GM18511 (cell line): ENCODE results near the gene DTX4.

Experiments
- ATAC-seq: cut with Tn5 transposase; IDR thresholded peaks from one replicate; pipeline ENCODE4 v1.9.1; 2021; ENCODE audit warnings: mild to moderate bottlenecking, moderate library complexity; ENCODE audit not compliant: unreplicated experiment

DTX4 gene

DNA sequence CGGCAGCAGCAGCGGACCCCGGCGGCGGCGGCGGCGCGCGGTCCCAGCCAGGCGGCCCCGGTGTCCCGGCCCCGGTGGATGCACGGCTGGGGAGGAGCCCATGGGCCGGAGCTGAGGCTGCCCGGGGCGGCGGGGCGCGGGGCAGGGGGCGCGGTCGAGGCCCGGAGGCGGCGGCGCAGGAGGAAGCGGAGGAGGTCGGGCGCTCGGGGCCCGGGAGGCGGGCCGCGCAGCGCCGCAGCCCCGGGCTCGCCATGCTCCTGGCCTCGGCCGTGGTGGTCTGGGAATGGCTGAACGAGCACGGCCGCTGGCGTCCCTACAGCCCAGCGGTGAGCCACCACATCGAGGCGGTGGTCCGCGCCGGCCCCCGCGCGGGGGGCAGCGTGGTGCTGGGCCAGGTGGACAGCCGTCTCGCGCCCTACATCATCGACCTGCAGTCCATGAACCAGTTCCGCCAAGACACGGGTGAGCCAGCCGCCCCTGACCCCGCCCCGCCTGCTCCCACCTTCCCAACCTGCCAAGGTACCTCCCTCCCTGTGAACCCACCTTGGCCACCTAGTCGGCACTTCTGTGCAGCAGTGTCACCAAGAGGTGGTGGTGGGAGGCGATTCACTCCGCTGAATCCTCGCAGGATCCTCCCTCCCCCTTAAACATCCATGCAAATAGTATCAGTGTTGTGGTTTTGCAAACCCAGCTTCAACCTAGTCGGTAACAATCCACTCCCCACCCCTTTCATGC is 580 bp downstream of the DTX4 start:
- peak; percentile 45 for ATAC-seq

DNA sequence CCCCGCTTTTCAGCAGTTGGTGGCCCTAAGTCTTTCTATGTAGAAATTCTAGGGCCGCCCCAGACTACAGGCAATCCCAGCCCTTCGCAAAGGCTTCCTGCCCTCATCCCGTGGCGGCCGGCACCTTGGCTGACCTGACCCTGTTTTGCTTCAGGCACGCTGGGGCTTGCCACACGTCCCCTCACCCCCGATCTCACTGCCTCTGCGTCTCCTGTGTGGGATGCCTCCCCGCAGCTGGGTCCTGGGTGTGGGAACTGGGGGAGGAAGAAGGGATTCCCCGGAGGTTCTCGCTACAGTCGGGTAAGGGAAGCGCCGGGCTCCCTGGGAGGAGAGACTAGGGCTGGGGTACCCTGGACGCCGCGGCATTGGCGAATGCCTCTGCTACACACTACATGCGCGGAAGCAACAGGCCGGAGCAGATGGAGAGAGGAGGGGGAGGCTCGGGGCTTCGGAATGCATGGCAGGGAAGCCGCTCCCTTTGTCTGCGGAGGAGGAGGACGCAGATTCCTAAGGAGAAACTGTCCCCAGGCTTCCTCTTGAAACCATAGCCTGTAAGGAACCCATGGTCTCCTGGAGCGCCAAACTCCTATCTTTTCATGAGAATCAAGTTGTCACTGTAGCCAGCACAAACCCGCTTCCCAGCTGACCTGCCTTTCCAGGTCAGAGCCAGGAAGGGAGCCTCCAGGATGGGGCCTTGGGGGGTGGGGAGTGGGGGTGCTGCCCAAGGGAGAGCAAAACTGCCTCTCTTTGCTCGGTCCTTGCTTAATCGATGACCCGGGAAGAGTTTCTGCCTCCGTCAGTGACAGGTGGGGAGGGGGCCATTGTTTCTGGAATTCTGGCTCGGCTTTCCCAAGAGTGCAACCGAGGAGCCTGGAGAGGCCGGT is 1.4 kb downstream of the DTX4 start:
- ATAC-seq, result peak; percentile 2

DNA sequence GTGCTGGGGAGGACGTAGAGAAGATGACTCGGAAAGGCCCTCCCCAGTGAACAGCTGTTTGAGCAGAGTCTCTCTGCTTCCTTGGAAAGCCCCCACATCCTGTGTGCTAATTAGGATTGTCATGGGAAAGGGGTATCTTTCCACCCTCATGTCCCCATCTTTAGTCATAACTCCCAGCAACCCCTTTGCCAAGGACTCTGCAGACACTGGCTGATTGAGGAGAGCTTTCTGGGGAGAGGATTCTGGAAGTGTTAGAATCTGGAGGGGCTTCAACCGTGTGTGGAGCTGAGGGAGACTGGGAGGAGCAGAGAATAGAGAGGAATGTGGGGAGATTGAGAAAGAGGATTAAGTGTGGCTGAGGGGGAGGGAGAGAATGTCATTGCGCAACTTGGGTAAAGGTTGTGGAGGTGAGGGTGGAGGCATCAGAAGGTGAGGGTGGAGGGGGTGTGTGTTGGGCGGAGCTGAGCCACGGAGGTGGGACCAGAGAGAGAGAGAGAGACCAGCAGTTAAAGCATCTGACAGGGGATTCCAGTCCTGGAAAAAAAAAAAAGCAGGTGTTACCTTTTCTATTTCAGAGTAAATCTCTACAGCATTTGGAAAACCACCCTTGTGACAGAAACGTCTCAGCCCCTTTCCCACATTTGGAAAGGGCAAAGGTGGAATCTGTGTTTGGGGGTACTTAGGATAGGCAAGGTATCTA is 2.2 kb downstream of the DTX4 start:
- no peak for ATAC-seq

DNA sequence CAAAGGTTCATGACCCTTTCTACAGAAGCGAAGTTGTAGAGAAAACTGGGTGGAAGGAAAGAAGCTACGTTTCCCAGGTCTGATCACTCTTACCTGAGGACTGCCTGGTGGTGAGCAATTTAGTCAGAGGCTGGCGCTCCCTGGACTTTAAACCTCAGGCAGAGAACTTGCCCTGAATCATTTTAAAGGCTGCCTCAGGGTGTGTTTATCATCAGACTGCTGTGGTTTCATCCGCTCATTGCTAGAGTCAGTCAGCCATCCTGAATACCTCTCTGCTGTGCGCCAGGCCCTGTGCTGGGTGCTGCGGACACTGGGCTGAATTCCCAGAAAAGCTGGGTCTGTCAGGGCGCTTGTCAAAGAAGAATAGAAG is 2.7 kb downstream of the DTX4 start:
- ATAC-seq, result no peak

DNA sequence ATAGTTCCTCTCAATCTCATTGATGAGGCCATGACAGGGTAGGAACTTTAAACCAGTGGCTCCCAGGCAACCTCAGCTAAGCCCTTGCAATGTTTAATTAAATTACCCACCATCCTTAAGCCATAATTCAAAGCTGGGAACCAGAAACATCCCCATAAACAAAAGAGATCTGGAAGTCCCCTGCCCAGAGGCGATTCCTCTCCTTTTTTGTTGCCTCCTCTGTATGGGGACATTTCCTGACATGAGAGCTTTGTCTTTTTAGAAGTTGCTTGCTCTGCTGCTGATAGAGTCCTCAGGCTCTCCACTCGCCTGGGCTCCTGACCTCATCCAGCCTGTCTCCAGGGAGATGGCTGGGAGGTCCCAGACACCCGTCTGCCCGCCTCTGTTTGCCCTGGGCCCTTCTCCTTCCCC is 3.2 kb downstream of the DTX4 start:
- no peak for ATAC-seq

DNA sequence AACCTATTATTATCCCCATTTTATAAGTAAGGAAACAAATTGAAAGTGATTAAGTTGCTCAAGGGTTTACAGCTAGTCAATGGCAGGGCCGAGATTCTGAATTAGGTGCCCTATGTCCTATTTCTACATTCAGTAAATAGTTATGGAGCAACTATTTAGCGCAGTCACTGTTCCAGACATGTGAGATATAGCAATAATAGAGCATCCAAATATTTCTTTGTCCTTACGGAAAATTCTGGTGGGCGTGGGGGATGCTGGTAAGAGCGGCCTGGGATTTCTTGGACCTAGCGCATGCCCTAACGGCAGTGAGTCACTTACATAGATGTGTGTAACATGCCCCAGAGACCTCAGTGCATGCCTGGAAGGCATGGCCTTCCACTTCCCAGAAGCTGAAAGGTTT is 4.4 kb downstream of the DTX4 start:
- ATAC-seq, result no peak

DNA sequence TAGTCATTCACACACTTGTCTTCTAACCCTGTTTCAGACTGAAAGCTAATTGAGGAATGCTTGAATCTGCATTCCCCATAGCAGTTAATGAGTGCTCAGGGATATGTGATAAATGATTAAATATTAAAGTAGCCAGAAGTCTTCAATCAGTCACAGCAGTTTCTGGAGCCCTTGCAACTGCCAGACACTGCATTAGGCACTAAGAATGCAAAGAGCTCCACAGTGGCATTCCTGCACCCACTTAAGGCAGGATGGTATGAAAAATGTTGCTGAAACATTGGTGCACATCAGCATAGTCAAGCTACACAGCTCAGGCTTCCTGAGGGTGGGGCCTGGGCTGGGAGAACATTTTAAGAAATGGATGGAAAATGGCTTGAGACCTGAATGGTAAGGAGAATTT is 6.5 kb downstream of the DTX4 start:
- no peak for ATAC-seq

DNA sequence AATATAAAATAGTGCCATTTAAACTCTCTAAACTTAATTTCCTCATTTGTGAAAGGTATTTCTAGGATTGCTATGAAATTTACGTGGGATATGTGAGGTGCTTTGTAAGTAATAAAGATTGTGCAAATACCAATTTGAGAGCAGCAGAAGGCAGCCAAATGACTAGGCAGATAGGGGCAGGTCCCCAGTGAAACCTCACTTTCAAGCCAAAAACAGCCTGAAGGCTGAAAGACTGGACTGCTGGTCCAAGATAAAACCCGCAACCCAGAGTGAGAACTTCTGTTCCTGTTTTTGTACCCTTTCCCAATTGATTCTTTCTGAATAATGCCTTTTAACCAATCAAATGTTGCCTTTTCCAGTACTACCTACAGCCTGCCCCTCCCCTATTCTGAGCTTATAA is 7.2 kb downstream of the DTX4 start:
- no peak for ATAC-seq

DNA sequence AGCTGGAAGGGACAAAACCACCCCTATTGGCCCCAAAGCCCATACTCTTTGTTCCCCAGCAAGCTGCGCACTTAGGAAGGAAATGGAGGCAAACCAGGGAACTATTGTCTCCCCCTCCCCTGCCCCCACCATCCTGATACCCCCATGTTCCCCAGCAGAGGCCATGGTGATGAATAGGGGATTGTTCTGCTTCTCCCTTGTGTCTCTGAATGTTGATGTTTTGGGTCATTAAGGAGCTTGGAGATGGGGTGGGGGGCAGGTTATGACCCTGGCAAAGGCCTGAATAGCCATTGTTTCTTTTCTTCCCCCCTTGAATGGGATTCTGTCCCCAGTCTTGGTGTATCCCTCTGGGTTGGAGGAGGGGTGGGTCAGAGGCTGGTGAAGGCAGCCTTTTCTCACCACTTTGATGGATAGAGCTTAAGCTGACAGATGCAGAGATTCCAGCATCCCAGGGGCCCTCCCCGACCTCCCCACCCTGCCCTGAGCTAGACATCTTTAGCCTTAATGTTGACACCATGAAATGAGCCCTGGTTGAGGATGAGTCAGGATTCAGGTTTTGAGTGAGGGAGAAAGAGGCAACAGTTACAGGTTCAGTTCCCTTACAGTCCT is 8.3 kb downstream of the DTX4 start:
- ATAC-seq, result no peak

DNA sequence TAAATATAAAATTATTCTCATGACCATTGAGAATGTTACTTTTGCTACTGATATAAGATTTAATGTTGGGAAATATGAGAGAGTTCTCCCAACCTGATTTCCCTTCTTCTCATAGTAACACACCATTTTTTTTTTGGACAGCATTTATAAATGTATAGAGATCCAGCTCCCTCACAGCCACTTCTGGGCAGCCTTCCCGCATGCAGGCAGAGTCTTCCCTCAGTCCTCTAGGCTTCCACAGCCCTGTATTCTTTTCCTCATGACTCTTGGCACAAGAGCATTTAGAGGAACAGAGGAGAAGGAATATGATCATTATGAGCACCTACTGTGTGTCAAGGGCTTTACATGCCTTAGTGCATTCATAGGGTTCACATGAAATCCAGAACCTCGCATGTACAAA is 9.0 kb downstream of the DTX4 start:
- no peak for ATAC-seq

DNA sequence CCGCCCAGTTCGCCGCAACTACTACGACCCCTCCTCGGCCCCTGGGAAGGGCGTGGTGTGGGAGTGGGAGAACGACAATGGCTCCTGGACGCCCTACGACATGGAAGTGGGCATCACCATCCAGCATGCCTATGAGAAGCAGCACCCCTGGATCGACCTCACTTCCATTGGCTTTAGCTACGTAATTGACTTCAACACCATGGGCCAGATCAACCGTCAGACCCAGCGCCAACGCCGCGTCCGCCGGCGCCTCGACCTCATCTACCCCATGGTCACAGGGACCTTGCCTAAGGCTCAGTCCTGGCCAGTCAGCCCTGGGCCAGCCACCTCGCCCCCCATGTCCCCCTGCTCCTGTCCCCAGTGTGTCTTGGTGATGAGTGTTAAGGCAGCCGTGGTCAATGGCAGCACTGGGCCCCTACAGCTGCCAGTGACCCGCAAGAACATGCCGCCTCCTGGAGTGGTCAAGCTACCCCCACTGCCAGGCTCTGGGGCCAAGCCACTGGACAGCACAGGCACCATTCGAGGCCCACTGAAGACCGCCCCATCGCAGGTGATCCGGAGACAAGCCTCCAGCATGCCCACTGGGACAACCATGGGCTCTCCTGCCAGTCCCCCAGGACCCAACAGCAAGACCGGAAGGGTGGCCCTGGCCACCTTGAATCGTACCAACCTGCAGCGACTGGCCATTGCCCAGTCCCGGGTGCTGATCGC is 10.0 kb downstream of the DTX4 start:
- no peak for ATAC-seq

DNA sequence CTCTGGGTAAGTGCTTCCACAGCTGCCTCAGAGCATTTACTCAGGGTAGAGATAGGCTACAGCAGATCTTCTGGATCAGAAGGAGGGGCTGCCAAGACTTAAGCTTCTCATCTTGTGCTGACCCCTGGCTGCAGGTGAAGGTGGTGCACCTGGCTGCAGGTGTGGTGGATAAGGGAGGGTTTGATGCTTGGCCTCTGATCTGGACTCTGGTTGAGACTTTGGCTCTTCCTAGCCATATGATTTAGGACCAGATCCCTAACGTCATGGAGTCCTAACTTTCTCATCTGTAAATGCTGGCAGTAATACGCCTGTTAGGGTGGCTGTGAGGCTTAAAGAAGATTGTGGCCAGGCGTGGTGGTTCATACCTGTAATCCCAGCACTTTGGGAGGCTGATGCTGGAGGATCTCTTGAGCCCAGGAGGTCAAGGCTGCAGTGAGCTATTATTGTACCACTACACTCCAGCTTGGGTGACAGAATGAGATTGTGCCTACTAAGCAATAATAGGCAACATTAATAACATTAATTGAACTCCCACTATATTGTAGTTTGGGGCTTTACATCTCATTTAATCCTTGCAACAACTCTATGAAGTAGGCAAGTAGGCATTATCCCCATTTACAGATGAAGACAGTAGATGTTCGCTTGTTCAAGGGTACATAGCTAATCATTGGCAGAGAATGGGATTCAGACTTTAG is 10.7 kb downstream of the DTX4 start:
- peak; percentile 52 for ATAC-seq

DNA sequence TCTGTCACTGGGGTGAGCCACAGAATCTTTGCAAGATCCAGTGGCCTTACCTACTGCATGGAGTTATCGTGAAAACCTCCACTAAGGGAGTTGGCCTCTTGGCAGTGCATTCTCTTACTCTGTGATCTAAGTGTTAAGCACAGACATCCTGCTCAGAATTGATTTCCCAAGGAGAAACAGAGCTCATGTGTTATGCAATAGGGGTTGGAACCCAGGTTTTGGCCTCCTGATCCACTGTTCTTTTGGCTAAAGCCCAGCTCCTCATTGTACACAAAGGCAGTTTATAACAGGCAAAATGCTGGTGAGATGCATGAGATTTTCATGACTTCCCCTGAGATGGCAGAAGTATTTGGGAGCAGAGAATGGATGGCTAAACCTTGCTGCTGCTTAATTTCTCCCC is 11.8 kb downstream of the DTX4 start:
- no peak for ATAC-seq

DNA sequence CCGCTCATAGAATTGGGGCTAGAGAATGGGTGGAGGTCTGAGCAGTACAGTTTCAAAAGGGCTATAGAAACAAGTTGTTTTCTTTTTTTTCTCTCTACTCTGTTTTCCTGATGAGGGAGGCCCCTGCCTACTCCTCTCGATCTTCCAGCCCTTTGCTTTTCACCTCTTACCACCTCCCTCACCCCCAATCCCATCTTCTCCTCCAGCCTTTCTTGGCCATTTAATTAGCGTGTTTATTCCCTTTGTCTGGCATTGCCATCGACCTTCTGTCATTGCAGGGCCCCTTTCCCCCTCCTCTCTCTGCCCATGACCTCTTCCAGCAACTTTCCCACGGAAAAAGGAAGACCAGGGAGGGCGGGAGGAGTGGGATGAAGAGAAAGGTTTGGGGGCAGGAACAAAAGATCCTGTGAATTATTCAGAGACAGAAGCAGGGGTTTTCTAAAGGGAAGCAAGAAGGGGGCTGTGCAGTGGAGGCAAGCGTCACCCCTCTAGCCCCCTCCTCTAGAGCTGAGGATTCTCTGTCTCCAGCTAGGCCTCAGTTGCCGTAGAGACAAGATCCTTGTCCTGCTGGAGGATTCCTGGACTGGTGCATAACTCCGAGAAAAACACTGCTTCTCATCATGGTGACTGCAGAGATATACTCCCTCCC is 12.9 kb downstream of the DTX4 start:
- no peak for ATAC-seq

DNA sequence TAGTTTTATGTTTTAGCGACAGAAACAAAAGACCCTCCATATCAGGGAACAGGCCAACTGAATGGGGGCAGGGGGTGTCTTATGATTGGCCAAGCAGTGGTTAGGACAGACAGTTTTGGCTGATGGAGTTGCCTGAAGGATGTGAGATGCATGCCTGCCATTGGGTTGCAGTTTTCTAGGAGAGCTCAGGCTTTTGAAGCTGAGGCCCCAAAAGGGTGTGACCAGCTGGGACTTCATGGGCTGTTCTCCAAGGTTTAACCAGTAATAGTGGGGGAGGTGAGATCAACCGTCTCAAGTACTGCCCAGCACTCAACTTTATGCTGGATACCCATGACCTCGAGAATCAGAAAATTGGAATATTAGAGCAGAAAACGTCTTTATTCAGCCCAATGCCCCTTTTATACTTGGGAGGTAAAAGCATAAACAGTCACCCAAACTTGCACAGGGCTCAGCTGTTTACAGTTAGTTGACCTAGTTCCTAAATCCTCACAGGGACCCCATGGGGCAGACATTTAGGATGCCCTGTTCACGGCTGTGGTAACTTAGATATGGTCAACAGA is 13.5 kb downstream of the DTX4 start:
- no peak for ATAC-seq

DNA sequence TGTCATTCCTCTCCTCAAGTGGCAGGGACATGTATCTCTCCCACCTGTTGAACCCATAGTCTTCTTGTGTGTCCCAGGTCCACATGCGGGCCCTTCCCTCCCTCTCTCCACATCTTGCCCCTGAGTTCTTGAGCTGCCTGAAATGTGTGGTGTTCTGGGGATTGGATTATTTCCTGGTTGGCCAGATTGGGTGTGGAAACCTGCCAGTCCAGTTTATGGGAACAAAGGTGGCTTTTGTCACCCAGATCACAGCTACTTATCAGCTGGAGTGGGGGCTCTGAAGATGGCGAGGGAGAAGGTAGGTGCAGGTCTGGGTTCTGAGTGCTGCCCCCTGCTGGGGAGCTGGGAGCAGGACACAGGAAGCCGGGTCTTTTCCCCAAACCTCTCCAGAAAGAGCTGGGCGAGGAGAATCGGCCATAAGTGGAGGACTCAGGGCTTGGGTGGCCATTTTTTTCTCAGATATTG is 14.2 kb downstream of the DTX4 start:
- no peak for ATAC-seq

DNA sequence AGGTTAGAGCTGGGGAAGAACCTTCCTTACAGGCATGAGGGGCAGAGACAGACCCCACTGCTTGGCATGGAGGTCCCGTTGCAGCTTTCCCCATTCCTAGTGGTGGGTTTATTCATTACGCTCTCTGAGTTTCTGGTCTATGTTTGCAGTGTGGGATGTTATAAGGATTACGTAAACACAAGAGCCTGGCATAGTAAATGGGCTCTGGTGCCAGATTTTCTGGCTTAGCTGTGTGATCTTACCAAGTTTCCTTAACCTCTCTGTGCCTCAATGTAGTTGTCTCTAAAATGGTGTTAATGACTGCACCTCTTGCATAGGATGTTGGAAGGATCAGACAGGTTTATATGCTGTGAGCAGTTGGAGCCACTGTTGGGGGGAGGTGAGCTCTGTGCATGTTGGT is 15.1 kb downstream of the DTX4 start:
- ATAC-seq, result no peak

DNA sequence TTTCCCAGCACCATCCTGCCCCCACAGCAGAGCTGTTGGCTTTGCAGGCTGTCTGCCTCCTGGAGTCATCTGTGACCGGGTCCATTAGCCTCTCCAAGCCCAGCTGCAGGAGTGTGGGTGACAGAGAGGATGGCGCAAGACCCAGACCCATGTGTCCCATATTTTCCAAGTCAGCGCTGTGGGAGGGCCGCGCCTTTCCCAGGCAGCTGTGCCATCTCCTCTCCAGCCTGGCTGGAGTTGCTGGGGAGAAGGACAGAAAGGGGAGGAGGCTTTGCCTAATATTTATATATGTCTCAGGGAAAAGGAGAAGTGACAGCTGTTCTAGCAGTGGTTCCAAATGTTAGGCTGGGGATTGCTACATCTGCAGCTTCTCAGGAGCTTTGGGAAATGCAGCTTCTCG is 15.7 kb downstream of the DTX4 start:
- no peak for ATAC-seq

DNA sequence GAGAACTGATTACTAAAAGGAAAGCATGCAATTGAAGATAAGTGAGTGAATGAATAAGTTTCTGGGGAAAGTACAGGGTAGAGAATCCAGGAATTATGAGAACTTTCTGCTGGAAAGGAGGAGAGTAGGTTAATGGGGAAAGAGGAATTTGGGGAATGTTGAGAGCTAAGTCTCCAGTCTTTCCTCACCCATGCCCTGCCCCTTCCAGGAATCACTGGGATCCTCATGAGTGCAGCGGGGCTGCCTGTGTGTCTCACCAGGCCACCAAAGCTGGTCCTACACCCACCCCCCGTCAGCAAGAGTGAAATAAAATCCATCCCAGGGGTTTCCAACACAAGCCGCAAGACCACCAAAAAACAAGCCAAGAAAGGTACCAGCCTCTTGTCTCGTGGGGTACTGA is 17.0 kb downstream of the DTX4 start:
- ATAC-seq, result no peak
